Renal cortex interstitium (tissue), 11 donors: ENCODE results near the gene SHISA5. TPM values are rescaled to one million over a fixed set of nuclear protein-coding genes. Genes with fewer than 3 reads are reported as not detected.
A peak's percentile ranks its signal among the peaks of the same experiment; 100 is the strongest.

ENCODE experiments used
- DNase-seq, 11 donors: peaks; one replicate each; pipeline ENCODE4 v3.0.0-alpha.2; 2013; ENCODE audit warnings: low read depth in 9 of 11, low spot score in 4 of 11; ENCODE audit errors: extremely low read depth in 1 of 11
- polyA plus RNA-seq, 3 donors: library from polyadenylated mRNA; unstranded; fragments of 120-200 nt; gene quantifications; one replicate each; pipeline ENCODE4 v1.2.1, GENCODE V29; 2013; ENCODE audit not compliant: insufficient read length in 3 of 3

Gene SHISA5
- polyA plus RNA-seq, 3 donors = 93.2 to 120 (median 101) TPM

DNA sequence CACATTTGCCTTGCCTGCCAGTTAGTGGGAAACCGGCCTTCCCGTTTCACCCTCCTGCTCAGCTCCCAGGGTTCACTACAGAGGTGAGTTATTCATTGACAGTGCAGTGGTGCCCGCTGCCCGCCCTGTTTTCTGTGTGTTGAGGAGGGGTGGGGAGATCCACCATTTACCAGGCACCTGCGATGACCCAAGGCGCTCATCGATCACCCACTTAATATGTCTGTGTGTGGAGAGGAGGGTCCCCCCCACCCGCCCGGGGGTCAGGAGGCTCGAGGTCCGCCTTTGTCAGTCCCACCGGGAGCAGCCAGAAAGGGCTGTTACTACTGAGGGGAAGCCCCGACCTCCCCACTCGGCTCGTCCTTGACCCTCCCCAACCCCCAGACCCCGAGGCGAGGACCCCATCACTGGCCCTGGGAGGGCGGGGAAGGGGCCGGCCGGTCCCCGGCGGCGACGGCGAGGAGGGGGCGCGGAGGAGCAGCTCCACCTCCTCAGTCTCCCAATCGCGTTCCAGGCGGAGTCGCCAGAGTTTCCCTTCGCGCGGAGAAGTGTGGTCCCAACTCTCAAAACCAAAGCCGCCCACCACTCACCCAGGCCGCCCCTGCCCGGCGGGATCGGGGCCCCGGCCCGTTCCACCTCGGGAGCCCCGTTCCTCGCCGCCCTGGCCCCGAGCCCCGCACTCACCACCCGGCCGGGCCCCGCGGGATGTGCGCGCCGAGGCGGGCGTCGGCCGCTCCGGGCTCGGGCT, 75.2 kb downstream of the SHISA5 start:
- peak in 4 of 11 donors; percentile 31 to 75 (median 62) for DNase-seq

DNA sequence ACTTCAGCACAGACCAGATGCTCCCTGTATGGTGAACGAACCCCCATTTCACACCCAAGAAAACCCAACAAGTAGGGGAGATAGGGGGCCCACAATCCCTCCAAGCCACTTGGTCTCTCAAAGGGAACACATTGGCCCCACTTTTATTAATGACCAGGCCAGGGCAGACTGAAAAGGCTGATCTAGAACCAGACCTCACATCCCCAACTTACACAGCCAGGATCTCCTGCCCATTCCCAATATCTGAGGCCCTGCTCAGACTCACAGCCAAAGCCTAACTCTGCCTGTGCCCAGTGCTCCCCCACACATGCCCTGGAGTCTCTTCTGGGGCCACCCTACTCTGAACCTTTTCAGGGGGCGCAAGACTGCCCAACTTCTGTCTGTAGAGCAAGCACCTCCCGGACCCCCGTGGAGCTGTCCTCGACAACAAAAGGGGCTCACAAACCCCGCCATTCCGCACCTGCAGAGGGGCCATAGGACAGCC, 75.8 kb downstream of the SHISA5 start:
- no peak for DNase-seq

DNA sequence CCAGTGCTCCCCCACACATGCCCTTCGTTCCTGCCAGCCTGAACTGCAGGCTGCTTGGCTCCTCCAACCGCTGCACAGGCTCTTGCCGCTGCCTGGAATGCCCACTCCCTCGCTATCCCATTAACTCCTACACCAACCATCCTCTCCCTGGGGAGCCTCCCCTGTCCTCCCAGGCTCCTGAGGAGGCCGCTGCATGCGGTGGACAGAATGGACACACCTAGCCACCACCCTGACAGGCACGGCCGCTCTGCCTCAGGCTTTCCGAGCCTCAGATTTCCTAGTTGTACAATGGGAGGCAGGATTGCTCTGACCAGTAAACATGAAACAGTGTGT, 76.4 kb downstream of the SHISA5 start:
- peak in 3 of 11 donors; percentile 17 to 47 (median 35) for DNase-seq

DNA sequence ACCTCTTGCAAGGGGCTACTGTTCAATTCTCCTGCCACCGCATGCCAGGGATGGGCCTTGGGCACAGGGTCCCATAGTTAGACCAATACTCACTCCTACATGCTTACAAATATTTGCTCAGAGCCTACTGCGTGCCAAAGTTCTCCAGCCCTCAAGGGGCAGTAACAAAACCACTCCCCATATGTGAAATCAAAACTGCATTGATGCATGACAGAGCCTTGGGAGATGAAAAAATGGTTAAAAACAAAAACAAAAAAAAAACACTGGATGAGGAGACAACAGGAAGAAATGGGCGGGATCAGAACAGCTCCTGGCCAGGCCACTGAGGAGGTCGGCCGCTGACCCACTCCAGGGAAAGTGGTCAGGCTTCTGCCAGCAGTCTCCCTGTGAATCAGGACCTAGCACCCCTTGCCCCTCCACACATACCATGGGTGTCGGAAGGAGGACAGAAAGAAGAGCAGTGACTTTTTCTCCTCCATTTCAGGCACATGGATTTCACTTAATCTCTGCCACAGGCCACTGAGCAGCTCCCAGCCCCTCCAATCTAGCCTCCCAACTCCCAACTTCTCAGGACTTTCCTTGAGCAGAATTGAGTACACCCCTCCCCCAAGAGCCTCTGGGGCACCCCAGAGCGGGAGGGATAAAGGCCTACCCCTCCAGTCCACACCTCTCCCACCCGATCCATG, 76.9 kb downstream of the SHISA5 start:
- no peak for DNase-seq

DNA sequence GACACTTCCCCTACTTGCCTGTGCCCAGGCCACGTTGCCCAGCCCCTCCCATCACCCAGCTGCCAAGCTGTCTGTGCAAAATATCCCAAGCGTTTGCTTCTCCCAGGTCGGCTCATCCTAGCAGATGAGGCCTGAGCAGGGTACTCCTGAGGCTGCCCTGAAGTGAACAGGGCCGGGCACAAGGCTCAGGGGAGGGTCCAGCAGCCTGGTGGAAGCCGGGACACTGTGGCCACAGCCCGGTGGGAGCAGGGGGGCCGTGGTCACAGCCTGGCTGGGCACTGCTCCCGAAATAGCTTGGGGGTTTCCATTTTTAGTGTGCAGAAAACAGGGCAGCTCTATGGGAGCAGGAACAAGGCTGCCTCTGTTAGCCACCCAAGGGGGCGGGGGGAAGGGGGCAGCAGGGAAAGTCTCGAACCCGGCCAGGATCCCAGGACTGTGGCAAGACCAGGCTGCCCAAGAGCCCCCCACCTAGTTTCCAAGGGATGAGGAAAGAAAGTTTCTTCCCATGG, 77.5 kb downstream of the SHISA5 start:
- no peak for DNase-seq

DNA sequence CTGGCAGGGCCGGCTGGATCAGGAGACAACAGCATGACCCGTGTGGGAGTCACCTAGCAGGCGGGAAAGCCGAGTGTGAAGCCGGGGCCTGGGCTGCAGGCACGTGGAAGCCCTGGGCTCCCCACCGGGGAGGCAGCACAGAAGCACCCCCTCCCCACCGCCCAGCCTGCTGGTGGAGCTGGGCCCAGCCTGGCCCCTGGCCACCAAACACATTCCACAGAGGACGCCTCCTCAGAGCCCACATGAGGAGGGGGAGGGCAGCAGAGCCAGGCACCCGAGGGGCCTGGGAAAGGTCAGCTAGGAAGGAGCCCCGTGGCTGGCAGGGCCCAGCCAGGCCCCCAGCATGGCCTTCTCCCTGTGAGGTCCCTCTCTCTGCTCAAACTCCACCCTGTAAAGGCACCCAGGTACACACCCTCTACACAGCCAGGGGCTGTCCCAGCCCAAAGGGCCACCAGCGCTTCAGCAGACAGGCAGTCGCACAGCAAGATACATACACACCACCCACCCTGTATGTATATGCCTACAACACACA, 78.6 kb downstream of the SHISA5 start:
- DNase-seq = peak in 1 of 11 donors; percentile 45

DNA sequence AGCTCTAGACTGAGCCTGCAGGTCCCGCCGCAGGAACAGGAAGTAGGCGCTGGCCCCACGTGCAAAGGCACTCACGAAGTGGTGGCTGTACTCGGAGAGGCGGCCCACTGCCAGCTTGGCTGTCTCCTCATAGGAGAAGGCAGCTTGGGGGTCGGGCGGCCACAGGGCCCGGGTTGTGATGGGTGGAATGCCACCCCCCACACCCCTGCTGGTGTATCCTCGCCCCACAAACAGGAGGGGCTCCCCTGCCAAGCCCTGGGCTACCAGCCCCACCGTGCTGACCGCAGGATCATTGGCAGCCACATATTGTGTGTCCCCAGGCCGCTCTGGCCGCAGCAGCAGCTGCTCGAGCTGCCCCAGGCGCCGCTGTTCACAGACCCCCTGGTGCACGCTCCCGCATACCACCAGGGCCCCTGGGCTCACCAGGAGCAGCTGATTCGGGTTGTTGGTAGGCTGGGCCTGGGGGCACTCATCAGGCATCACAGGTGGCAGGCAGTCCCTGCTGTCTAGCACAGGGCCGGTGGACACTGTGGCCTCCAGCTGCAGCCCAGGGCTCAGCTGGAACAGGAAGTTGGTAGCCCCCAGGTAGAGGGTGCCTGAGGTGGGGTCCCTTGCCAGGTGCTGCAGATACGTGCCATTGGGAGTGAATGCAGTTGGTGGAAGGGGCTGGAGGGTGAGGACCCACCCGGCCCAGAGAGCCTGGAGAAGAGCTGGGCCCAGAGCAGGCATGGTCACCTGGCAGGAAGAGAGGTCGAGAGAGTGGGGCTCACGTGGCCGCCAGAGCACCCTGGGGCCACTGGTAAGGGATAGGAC, 79.9 kb downstream of the SHISA5 start:
- DNase-seq = no peak

DNA sequence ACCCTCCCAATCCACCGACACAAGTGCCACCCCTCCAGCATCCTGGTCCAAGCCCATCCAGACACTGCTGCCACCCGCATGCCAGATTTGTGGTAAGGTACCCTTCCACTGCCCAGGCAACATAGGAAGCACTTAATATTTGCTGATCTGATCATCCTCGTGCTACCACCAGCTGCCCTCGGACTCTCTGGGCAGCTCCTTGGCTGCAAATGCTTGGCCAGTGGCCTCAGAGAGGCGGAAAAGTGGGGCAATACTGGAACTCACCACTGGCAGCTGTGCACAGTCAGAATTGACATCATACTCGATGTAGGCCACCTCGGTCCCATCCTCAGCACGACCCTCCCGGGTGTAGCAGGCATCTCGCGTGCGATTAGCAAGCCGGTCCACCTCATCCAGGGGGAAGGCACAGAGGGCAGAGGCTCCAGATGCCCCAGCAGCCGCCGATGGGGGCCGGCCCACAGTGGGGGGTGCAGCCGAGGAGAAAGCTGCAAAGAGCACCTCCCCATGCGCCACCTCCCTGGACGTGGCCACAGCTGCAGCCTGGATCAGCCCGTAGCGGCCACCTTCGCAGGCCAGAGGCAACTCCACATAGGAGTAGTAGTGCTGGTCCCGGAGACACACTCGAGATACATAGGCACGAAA, 80.6 kb downstream of the SHISA5 start:
- DNase-seq = no peak

DNA sequence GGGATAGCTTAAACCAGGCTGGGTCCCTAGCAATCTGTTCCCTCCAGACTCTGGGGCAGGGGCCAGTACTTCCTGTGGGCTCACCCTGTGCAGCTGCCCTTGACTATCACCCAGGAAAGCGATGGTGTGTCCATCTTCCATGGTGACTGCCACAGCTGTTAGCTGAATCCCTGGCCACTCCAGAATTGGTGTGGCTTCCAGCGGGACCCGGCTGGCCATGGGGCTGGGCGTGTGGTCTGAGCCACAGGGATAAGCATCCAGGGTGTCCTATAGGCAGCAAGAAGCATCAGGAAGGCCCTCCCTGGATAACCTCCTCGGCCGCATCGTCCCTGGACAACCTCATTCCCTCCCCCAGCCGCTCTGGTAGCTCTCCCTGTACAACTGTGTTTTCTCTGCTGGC, 81.3 kb downstream of the SHISA5 start:
- DNase-seq = no peak

DNA sequence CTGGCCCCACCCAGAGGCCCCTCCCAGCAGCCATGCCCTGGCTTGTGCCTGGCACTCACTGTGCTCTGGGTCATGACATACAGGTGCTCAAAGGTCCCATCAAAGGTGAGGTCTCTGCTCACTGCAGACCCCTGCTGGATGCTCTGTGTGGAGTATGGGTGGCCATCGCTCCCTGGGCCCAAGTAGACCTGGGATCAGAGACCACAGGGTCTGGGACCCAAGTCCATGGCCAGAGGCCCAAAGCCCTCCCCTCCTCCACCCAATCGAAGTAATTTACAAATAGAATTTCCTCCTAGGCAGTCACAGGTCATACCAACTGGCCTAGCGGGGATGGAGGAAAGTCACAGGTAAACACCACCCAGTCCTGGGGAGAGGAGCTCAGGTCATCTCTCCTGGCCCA, 81.7 kb downstream of the SHISA5 start:
- DNase-seq = no peak

DNA sequence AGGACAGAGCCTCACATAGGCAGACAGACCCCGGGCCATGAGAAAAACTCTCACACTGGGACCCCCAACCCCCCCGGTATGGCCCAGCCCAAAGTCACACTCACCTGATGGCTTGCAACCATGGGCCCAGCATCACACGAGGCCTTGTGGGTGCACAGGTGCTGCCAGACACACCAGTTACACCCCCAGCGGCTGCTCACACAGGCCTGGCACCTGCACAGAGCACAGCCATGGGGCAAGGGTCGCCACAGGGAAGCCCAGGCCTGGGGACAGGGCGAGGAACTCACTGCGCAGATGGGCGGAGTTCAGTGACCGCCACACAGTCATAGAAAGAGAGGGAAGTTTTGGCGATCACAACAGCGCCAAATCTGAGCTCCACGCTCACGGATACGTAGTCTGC, 83.4 kb downstream of the SHISA5 start:
- no peak for DNase-seq

DNA sequence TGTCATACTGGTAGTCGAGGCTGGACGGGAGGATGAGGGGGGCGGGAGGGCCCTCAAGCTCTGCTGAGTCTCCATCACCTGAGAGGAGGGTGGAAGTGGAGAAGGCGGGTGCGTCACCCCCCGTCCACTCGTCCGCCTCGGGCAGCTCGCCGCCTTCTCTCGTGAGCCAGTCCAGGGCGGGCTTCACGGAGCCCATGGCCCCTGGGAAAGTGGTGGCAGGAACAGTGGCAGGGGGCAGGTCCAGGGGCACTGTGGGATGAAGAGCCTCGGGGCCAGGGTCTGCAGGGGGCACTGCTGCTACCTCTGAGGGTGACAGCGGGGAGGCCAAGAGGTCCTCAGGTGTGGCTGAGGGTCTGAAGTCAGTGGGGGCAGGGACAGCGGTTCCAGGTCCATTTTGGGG, 84.4 kb downstream of the SHISA5 start:
- DNase-seq = no peak

DNA sequence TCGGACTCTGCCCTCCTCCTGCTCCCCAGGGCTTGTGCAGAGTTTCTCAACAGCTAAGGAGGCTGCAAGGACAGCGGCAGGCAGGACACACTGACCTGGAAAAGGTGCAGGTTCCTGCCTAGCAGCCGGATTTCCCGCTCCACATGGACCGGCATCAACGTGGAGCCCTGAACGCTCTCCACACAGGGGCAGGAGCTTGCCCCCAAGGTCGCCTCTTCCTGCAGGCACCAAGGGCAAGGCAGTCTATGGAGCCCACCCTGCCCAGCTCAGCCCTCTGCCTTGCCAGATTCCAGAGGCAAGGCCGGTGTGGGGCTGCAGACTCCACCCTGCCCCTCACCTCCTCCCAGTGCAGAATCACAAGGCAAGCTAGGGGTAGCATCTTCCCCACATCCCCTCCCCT, 84.8 kb downstream of the SHISA5 start:
- no peak for DNase-seq

DNA sequence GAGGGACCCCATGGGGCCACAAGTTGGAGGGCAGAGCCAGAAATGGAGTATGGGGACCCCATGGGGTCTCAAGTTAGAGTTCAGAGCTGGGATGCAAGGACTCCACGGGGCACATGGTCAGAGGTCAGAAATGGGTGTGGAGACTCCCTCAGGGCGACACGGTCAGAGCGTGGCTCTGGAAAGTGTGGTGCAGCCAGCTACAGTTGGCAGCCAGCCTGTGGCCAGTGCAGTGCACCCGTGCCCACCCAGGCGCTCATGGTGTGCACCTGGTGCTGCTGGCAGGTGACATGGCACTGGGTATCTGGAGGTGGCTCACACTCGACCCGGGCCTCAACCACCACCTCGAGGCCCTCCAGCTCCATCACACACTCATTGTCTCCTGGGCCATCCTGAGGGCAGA, 85.3 kb downstream of the SHISA5 start:
- DNase-seq = no peak

DNA sequence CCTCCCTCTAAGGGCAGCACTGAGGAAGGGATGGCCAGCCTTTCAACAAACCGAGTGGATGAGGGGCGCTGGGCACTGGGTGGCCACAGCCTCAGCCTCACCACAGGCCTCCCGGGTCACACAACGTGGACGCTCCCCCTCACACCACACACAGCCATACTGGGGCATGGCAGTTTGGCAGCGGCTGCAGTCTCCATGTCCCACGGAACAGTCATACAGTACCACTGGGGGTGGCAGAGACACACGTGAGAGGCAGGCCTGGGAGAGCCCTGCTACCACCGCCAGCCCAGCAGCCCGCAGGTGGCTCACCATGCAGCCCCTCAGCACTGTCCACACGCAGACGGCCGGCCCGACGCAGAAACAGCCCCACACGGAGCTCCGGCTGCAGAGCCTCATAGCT, 85.8 kb downstream of the SHISA5 start:
- no peak for DNase-seq
